GM18498 (cell line): ENCODE results near the gene CCM2L.

Experiments
- ATAC-seq: cut with Tn5 transposase; IDR thresholded peaks from one replicate; pipeline ENCODE4 v1.9.1; 2021; ENCODE audit warnings: mild to moderate bottlenecking, moderate library complexity; ENCODE audit not compliant: unreplicated experiment

Gene CCM2L

DNA sequence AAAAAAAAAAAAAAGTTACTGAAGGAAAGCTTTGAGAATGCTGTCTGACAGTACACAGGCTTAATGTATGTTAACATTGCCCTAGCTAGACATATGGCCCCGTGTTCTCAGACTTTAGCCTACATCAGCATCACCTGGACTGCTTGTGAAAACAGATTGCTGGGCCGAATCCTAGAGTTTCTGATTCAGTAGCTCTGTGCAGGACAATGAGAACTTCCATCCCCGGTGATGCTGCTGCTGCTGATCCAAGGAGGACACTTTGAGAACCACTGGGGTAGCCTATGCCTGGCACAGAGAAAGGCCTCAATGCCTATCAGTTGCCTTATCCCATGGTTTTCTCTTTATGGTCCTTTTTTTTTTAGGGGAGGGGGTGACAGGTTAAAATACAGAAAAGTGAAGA, 43.4 kb downstream of the CCM2L start:
- ATAC-seq: no peak

DNA sequence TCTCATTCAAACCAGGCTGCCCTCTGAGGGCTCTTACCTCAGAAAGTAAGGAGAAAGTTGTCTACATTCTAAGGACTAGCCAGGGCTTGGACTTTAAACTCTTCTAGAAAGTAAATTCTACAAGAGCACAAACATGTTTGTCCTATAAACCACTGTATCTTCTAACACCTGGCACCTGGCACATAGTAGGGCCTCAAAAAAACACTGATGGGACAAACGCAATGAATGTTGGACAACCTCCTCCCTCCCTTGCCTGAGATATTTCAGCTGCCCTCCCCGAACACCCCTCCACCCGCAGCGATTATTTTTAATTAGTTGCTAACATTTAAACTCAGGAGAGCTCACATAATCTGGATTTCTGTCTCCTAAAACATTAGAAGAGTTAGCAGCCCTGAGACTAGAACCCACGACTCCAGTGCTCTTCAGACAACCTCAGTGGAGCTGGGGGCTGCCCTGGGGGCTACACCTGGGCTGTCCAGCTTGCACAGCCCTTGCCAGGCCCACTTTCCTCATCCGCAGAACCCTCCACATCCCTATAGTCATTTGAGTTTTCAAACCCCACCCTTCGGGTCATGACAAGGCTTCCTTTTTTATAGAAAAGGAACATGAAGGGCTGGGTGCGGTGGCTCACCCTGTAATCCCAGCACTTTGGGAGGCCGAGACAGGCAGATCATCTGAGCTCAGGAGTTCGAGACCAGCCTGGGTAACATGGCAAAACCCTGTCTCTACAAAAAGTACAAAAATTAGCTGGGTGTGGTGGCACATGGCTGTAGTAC, 46.7 kb downstream of the CCM2L start:
- ATAC-seq: no peak

DNA sequence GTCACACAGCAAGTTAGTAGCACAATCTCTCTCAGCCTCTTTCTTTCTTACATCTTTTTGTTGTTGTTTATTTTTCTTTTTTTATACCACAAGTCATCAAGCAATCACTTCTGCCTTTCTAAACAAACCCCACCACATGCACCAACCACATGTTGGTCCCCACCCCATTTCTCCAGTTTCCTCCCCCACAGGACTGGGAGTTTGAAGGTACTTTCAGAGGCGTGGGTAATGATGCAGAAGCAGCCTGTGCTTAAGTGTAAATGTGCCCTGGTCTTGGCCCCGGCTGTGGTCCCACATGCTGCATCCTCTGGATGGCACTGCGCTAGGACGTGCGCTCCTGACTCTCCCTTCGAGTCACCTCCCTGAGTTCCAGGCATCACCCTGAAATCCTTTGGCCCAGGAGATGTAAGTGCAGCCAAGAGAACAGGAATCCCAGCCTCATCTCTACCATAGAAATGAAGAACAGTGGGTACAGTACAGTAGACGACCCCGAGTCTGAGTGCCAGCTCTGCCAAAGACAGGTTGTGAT, 47.5 kb downstream of the CCM2L start:
- no peak for ATAC-seq

DNA sequence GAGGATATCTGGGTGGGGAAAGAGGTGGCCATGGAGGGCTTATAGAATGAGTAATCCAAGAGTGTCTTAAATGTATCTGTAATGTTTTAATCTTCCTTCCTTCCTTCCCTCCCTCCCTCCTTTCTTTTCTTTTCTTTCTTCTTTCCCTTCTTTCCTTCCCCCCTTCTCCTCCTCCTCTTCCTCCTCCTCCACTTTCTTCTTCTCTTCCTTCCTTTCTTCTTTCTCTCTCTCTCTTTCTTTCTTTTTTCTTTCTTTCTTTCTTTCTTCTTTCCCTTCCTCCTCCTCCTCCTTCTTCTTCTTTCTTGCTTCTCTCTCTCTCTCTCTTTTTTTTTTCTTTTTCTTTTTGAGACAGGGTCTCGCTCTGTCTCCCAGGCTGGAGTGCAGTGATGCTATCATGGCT, 49.0 kb downstream of the CCM2L start:
- ATAC-seq: no peak

DNA sequence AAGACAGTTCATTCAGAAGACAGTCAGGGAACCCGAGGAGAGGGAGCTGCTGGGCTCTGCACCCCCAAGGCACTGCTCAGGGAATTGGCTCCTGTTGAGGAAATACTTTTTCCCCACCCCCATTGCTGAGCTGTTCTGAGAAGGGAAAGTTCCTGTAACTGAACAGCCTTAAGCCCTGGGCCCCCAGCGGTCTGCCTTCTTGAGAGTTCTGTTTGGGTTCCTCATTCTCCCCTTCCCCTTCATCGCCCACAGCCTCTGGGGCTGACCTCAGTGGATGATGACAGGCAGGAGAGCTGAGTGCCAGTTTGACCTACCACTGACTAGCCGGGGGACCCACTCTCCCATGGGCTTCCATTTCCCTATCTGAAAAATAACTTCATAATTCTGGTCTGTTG, 52.5 kb downstream of the CCM2L start:
- ATAC-seq: no peak

DNA sequence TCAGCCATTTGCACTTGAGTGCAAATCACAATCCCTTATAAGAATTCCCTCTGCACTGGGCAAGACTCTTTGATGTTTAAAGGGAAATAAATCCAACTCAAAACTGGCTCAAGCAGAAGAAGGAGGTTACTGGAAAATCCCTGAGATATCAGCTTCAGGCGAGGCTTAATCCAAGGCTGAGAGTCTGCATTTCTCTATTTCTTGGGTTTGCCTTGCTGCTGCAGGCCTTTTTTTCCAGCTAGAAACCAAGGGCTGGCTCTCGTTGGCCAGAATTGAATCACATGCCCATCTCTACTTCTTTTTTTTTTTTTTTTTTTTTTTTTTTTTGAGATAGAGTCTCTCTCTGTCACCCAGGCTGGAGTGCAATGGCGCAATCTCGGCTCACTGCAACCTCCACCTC, 53.5 kb downstream of the CCM2L start:
- no peak for ATAC-seq

DNA sequence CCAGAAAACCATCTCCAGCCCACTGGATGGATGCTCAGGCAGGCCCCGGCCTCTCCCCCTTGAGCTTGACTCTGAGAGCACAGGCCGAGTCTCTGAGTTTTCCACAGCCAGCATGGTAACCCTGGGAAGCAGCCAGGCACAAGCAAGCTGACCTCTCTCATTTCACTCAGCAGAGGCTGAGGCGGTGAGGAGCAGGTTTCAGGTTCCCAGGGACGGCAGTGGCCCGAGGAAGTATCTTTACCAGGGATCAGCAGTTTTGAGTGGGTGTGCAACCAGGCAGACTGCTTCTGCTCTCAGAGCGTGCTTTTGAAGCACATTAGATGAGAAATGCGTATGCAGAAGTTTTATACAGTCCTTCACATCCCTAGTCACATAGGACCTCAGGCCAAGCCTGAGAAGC, 54.4 kb downstream of the CCM2L start:
- no peak for ATAC-seq

DNA sequence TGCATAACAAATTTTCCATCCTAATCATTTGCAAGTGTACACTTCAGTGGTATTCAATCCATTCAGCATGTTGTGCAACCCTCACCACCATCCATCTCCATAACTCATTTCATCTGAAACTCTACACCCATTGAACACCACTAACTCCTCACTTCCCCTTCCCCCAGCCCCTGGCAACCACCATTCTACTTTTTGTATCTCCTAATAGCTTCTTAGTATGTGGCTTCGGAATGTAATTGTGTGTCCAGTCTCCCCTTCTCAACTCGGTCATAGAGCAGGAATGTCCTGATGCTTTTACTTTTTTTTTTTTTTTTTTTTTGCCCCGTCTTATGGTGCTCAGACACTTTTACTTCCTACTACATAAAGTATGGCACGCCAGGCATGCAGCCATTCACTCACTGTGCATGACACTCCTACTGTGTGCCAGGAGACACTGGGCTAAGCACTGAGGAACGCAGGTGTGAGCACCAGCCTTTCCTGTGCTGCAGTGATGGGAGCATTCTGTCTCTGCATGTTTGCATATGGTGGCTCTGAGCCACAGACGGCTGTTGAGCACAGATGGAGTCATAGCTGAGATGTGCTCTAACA, 57.1 kb downstream of the CCM2L start:
- no peak for ATAC-seq

DNA sequence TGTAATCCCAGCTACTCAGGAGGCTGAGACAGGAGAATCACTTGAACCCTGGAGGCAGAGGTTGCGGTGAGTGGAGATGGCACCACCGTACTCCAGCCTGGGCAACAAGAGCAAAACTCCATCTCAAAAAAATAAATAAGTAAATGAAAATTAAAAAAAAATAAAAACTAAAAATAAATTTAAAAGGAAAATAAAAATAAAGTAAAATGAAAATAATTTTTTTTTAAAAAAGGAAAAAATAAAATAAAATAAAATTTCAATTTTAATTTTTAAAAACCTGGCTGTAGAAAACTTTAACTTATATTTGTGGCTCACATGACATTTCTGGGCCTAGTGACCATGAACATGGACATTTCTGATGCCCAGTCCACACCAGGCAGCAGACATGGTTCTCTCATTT, 57.9 kb downstream of the CCM2L start:
- no peak for ATAC-seq

DNA sequence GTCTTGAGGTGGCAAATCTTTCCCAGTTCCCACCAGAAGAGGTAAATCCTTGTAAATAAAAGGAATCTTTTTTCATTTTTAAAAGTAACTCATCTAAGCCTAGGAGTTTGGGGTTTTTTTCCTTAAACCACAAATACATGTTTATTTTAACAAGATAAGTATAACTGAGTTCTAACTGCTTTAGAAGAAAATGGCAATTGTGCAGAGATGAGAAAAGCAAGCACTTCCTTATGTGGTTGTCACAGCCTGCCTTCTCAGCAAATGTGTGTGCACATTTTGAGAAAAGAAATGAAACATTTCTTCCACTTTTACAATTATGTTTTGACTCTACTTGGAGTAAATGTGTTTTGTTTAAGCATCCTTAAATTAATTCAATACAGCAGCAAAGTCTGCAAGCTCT, 59.5 kb downstream of the CCM2L start:
- no peak for ATAC-seq

DNA sequence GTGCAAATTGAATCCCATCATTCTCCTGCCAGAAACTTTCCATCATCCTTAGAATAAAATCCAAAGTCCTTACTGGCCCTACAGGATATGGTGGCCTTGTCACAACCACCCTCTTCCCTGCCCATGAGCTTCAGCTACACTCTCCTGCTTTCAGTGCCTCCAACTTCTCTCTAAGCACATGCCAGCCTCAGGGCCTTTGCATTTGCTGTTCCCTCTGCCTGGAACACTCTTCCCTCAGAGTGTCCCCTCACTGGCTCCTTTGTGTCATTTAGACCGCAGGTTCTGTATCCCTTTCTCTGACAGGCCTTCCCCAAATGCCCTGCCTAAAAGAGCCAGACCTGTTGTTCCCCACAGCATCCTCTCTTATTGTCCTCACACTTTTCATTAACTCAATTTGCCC, 60.0 kb downstream of the CCM2L start:
- no peak for ATAC-seq

DNA sequence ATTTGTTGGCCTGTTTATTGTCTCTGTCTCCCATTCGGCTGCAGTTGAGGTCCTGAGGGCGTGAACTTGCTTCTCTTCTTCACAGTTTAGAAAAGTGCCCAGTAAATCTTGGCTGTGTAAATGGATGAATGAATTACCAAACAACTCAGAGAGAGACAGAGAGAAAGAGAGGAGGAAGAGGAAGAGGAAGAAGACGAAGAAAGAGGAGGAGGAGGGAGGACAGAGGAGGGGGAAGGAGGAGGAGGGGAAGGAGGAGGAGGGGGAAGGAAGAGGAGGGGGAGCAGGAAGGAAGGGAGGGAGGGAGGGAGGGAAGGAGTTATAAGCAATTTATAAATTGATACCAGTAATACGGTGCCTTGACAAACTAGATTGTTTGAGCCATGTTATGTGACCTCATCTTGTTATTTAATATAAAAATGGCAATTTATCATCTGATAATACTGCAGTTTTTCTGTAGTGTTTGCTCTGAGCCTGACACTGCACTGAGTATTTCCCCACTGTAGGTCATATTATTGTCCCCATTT, 60.5 kb downstream of the CCM2L start:
- no peak for ATAC-seq

DNA sequence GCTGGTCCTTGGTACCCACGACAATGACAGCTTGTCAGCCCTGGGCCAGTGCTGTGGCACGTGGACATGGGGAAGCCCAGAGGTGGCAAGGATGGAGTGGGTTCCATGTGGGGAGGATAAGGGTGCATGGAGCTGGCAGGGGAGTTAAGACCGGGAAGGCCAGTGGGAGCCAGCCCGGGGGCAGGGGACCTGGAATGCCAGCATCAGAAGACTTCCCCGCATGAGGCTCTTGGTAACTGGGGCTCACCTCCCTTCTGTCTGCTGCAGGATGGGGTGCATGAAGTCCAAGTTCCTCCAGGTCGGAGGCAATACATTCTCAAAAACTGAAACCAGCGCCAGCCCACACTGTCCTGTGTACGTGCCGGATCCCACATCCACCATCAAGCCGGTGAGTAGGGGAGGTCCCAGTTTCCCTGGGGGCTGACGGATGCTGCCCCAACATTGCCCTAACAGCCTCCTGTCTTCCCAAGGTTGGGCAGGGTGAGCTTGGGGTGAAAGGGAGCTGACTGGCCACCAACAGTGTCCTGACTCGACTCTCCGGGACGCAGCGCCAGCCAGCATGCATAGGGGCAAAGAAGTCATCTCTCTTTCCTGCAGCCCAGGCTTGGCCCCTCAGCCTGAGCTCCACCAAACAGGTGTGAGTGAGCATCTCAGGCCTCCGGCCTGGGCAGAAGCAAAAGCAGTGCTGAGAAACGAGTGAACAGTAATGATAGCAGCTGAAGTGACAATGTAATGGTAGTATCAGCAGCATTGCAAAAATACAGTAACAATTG, 61.3 kb downstream of the CCM2L start:
- no peak for ATAC-seq

DNA sequence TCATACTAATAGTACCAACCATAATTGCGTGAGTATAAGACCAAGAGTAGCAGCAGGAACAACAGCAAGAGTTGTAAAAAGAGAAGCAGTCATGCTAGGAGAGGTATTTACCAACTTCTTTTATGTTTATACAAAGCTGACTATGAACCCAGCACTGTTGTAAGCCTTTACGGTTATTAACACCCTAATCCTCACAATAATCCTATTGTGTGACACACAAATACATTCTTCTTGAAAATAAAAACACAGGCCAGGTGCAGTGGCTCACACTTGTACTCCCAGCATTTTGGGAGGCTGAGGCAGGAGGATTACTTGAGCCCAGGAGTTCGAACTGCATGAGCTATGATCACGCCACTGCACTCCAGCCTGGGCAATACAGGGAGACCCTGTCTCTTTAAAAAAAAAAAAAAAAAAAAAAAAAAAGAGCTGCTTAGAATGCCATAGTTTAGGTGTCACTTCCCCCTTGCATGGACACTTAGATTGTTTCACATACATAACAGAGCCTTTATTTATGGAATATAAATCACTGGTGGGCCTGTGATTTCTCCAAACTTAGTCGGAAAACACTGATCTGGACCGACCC, 62.0 kb downstream of the CCM2L start:
- no peak for ATAC-seq

DNA sequence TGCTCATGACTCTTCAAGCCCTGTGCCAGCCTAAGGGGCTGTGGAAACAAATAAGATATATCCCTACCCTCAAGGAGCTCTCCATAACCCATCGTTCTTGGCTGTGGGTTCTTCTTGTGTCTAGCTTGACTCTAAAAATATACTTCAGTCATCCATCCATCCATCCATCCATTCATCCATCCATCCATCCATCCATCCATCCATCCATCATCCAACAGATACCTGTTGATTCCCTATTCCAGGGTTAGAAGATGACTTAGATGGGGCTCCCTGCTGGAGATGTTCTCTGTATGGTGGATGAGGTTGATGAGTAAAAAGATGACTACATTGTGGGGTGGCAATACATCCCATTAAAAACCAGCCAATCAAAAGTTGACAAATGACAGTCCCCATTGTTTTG, 65.3 kb downstream of the CCM2L start:
- no peak for ATAC-seq

DNA sequence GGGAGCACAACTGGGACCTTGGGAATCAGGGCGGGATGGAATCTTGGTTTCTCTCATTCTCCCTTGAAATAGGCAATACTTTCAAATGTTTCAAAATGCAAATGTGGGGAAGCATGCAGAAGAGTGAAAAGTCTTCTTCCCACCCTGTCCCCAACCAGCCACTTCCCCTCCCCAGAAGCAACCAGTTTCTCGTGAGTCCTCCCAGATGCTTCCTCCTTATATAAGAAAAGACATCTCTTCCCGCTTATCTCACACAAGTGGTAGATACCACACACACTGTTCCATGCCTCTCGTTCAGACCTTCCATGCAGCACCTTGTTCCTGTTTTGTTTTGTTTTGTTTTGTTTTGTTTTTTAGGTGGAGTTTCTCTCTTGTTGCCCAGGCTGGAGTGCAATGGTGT, 67.0 kb downstream of the CCM2L start:
- ATAC-seq: no peak

DNA sequence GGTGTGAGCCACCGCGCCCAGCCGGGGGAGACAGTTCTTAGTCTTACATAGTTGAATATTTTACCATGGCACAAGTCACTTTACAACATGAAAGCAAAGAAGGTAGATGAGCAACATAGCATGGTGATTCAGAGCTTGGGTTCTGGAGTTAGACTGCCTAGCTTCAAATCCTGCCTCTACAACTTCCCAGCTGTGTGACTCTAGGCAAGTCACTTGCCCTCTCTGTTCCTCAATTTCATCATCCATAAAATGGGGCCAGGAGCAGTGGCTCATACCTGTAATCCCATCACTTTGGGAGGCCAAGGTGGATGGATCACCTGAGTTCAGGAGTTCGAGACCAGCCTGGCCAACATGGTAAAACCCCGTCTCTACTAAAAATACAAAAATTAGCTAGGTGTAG, 68.1 kb downstream of the CCM2L start:
- no peak for ATAC-seq

DNA sequence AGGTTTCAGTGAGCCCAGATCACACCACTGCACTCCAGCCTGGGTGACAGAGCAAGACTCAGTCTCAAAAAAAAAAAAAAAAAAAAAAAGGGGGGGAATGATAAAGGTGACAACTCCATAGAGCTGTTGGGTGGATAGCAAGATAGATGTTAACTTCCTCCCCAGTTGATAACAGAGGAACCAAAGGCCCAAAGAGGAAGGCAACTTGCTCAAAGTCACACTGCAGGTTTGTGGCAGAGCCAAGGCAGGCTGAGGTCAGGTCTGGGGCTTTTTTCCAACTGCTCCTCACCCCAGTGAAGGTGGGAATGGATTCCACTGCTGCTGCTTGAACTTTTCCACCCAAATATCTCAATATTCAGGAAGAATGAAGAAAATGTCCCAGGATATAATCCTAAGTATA, 68.6 kb downstream of the CCM2L start:
- no peak for ATAC-seq

DNA sequence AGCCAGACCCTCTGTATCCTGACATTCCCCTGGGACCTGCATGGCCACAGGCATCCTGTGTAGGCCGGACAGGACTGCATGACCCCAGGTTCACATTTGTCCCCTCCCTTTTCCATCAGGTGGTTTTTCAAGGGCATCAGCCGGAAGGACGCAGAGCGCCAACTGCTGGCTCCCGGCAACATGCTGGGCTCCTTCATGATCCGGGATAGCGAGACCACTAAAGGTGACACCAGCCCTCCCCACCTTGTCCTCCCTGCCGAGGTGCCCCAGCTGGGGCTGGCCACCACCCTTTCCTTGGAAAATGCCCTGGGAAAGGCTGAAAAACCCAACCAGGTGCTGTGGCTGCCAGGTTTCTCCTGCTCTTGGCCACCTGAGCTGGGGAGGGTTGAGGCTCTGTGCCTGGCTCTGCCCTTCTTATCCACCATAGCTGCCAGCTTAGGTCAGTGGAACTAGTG, 69.4 kb downstream of the CCM2L start:
- no peak for ATAC-seq

DNA sequence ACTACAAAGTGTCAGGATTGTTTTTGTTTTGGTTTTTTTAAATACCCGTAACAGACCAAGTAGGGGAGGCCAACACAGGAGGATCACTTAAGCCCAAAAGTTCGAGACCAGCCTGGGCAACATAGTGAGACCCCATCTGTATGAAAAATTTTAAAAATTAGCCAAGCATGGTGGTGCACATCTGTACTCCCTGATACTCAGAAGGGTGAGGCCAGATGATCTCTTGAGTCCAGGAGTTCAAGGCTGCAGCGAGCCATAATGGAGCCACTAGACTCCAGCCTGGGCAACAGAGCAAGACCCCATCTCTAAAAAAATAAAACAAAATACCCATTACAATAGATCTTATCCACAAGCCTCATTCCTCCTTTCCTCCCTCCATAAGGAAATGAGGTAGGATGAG, 70.5 kb downstream of the CCM2L start:
- no peak for ATAC-seq
